Lung (tissue), 12 donors: ENCODE measurements around the gene HS3ST2. TPM values are rescaled to one million over a fixed set of nuclear protein-coding genes. Genes with fewer than 3 reads are reported as not detected.

Experiments
- ATAC-seq: fragments of 200-7000 bp; cut with Tn5 transposase; one replicate; pipeline ENCODE4 v1.9.1; 2020; ENCODE audit warnings: moderate number of reproducible peaks; ENCODE audit not compliant: insufficient read depth, low FRiP score
- DNase-seq, 3 donors: peaks; one replicate each; pipeline ENCODE4 v3.0.0-alpha.2; 2013 to 2017
- H3K27ac ChIP-seq, 2 donors: one replicate each; pipeline ENCODE4 v1.5.1; 2013; ENCODE audit warnings: mild to moderate bottlenecking in 2 of 2, moderate library complexity in 2 of 2, control low read depth in 1 of 2, inconsistent platforms in 1 of 2, low read depth in 1 of 2, low read length in 1 of 2
- H3K27me3 ChIP-seq, 3 donors: one replicate each; pipeline ENCODE4 v1.5.1; 2013; ENCODE audit warnings: low read length in 2 of 3; ENCODE audit not compliant: control insufficient read depth in 3 of 3, insufficient read depth in 3 of 3
- H3K36me3 ChIP-seq, 4 donors: one replicate each; pipeline ENCODE4 v1.5.1; 2013; ENCODE audit warnings: low read length in 4 of 4, mild to moderate bottlenecking in 1 of 4, moderate library complexity in 1 of 4; ENCODE audit not compliant: control insufficient read depth in 4 of 4, insufficient read depth in 4 of 4
- H3K4me1 ChIP-seq, 5 donors: one replicate each; pipeline ENCODE4 v1.5.1; 2013; ENCODE audit warnings: low read length in 5 of 5, mild to moderate bottlenecking in 2 of 5, moderate library complexity in 1 of 5; ENCODE audit not compliant: control insufficient read depth in 5 of 5, insufficient read depth in 5 of 5
- H3K4me3 ChIP-seq: one replicate; pipeline ENCODE4 v1.5.1; 2013; ENCODE audit warnings: mild to moderate bottlenecking, control low read depth, moderate library complexity
- H3K9ac ChIP-seq, 2 donors: one replicate each; pipeline ENCODE4 v1.5.1; 2013; ENCODE audit warnings: low read length in 2 of 2, control low read depth in 1 of 2; ENCODE audit not compliant: insufficient read depth in 1 of 2
- H3K9me3 ChIP-seq, 4 donors: one replicate each; pipeline ENCODE4 v1.5.1; 2013; ENCODE audit warnings: low read length in 3 of 4, mild to moderate bottlenecking in 1 of 4, moderate library complexity in 1 of 4; ENCODE audit not compliant: control insufficient read depth in 4 of 4, insufficient read depth in 3 of 4
- WGBS, 2 donors: extraction: QIAGEN DNeasy Blood & Tissue Kit; methylation state at CpG; one replicate each; pipeline ENCODE4 v1.1.7; 2013; 5-methylcytosine and 5-hydroxymethylcytosine counted together
- polyA plus RNA-seq, 2 donors: library from polyadenylated mRNA; stranded (reverse); fragments of 200-250 nt; gene quantifications; one replicate each; pipeline ENCODE4 v1.2.1, GENCODE V29; 2013
- total RNA-seq, 2 donors: library from RNA; depleted of rRNA in 1 of 2; stranded (reverse); fragments of >200 nt in 1 of 2; gene quantifications; one replicate each; pipeline ENCODE4 v1.2.1, GENCODE V29; 2014 to 2021
- TF ChIP-seq, protein P1 (sequence below): IDR thresholded peaks from 2 replicates; pipeline ENCODE4 v1.5.1; 2012; ENCODE audit warnings: mild to moderate bottlenecking; ENCODE audit errors: control extremely low read depth, extremely low read depth
- donor health status: control.
- donor health status: control.
- donor health status: Bipolar disorder and iron deficiency.
- donor health status: healthy.
- donor health status: DM: yes; HTN: yes; CAD: no.

The HS3ST2 gene
- total and polyA plus RNA-seq, 4 donors = 0.31 to 5.6 (median 1.3) TPM

DNA sequence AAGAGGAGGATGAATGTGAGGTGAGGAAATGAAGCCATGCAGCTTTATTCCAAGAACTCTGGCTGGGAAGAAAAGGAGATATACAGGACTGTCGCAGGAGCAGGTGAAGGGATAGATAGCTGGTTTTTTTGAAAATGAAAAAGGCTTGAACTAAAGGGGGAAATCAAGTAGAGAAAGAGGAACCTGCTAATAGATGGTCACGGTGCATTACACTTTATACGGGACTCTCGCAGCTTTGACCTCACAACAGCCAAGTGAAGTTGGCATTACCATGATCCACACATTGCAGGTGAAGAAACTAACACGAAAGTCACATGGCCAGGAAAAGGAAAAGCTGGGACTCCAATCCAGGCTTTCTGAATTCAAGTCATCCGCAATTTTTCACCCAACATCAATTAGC is 86.9 kb downstream of the HS3ST2 start:
- peaks cover 0 to 3% (median 0%) of the 10 kb centered on the region in 3 donors for H3K27me3 ChIP-seq
- H3K4me1 ChIP-seq = peaks cover 0 to 2% (median 0%) of the 10 kb centered on the region in 5 donors
- ATAC-seq = no peak
- no peak overlapping the region for H3K27ac ChIP-seq
- 69 to 81% methylated on average over 6 of the region's 6 CpGs for WGBS, 2 donors
- DNase-seq = no peak
- no peaks in the 10 kb centered on the region for H3K36me3 ChIP-seq
- peaks cover 0 to 3% (median under 1%) of the 10 kb centered on the region in 4 donors for H3K9me3 ChIP-seq
- H3K9ac ChIP-seq = no peak overlapping the region
- TF ChIP-seq, protein P1, sequence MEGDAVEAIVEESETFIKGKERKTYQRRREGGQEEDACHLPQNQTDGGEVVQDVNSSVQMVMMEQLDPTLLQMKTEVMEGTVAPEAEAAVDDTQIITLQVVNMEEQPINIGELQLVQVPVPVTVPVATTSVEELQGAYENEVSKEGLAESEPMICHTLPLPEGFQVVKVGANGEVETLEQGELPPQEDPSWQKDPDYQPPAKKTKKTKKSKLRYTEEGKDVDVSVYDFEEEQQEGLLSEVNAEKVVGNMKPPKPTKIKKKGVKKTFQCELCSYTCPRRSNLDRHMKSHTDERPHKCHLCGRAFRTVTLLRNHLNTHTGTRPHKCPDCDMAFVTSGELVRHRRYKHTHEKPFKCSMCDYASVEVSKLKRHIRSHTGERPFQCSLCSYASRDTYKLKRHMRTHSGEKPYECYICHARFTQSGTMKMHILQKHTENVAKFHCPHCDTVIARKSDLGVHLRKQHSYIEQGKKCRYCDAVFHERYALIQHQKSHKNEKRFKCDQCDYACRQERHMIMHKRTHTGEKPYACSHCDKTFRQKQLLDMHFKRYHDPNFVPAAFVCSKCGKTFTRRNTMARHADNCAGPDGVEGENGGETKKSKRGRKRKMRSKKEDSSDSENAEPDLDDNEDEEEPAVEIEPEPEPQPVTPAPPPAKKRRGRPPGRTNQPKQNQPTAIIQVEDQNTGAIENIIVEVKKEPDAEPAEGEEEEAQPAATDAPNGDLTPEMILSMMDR = no peak
- H3K4me3 ChIP-seq = no peak overlapping the region

DNA sequence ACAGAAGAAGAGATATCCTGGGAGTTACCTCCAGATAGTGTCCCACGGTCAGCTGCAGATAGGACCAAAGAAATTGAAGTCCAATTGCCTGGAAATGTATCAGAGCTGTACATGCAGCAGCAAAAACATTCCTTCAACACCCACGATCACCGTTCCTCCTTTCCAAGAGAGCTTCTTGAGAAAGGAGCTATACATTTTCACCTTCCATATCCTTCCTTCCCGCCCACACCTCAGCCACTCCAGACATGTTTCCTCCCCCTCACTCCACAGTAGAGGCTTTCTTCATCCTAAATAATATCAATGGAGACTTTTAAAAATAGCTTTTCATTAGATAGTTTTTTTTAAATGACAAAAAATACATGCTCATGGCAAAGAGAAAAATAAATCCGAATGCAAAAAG is 87.6 kb downstream of the HS3ST2 start:
- peaks cover 0 to 3% (median 0%) of the 10 kb centered on the region in 3 donors for H3K27me3 ChIP-seq
- no peak overlapping the region for H3K4me3 ChIP-seq
- no peak for DNase-seq
- H3K9me3 ChIP-seq = peaks cover 0 to 3% (median under 1%) of the 10 kb centered on the region in 4 donors
- ATAC-seq = no peak
- no peak overlapping the region for H3K27ac ChIP-seq
- no peaks in the 10 kb centered on the region for H3K36me3 ChIP-seq
- no peak overlapping the region for H3K9ac ChIP-seq
- TF ChIP-seq, protein P1 = no peak
- WGBS, 2 donors = 75 to 83% methylated on average over 5 of the region's 5 CpGs
- peaks cover 0 to 2% (median 0%) of the 10 kb centered on the region in 5 donors for H3K4me1 ChIP-seq

DNA sequence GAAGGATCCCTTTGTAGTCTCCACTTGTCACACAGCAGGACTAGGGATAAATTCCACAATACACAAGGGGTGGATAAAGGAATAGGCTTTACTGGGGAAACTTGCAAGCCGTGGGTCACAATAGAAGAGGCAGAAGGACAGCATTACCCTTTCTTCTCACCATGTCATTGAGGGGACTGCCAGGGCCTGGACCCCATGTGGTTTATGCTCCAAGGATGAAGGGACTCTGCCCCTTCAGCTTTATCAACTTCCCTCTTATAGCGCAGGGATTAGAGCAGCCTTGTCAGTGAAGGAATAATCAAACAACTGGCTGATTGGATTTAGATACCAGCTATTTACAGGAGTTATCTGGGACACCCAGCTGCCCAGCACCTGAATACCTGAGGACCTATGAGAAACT is 89.8 kb downstream of the HS3ST2 start:
- DNase-seq (no peak), ATAC-seq (no peak)
- Histone ChIP-seq H3K9ac (no peak overlapping the region), H3K27ac (no peak overlapping the region), H3K27me3 (peaks cover 0 to 3% (median 0%) of the 10 kb centered on the region in 3 donors), H3K9me3 (peaks cover 0 to 3% (median under 1%) of the 10 kb centered on the region in 4 donors), H3K4me3 (no peak overlapping the region), H3K4me1 (peaks cover 0 to 2% (median 0%) of the 10 kb centered on the region in 5 donors), H3K36me3 (no peaks in the 10 kb centered on the region)
- TF ChIP-seq, protein P1 = no peak
- 51 to 61% methylated on average over 2 of the region's 2 CpGs for WGBS, 2 donors

DNA sequence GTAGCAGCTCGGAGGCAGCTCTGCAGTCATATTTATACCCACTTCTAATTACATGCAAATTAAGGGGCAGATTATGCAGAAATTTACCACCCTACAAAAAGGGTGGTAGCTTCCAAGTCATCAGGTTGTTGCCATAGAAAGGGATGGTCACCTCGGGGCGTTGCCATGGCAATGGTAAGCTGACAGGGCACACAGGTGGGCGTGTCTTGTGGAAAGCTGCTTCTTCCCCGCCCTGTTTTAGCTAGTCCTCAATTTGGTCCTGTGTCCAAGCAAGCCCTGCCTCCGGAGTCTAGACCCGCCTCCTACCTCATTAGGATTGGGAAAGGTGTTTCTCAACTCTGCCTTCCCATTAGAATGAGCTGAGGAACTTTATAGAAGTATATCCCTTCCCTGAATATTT is 98.7 kb downstream of the HS3ST2 start:
- no peaks in the 10 kb centered on the region for H3K27me3 ChIP-seq
- WGBS, 2 donors = 66 to 80% methylated on average over 7 of the region's 7 CpGs
- H3K4me1 ChIP-seq = no peaks in the 10 kb centered on the region
- no peak overlapping the region for H3K9ac ChIP-seq
- DNase-seq (no peak), ATAC-seq (no peak)
- H3K9me3 ChIP-seq = no peaks in the 10 kb centered on the region
- no peak overlapping the region for H3K27ac ChIP-seq
- no peak overlapping the region for H3K4me3 ChIP-seq
- TF ChIP-seq, protein P1 = no peak
- no peaks in the 10 kb centered on the region for H3K36me3 ChIP-seq
